Naive thymus-derived CD8-positive, alpha-beta T cell (primary cell): ENCODE measurements around the gene ANAPC4. TPM values are rescaled to one million over a fixed set of nuclear protein-coding genes. Genes with fewer than 3 reads are reported as not detected.
A peak's percentile ranks its signal among the peaks of the same experiment; 100 is the strongest.
"Not testable (repeated sequence)": the region's sequence is repeated elsewhere in the genome, so short reads cannot be mapped to it uniquely, and the experiment has no call there.

Experiments used
- ATAC-seq, 2 donors: fragments of 150-1000 bp; cut with Tn5 transposase in 1 of 2; sonication (Bioruptor Pico), chemical (Tn5 transposase) in 1 of 2; 1 replicate in 1 of 2; 2 replicates in 1 of 2; pipeline ENCODE4 v1.10.0; 2021; ENCODE audit warnings: mild to moderate bottlenecking in 2 of 2, moderate library complexity in 2 of 2
- POLR2A ChIA-PET: fragments of 350-600 bp; sonication (Branson Sonifier 250); formaldehyde crosslinking; loops from one replicate; lab custom pipeline; 2021; ENCODE audit warnings: antibody characterized with exemption; lab: Charles Lee
- DNase-seq, 10 donors: peaks; one replicate each; pipeline versions ENCODE4 v3.0.0 to v3.0.0-alpha.2; 2020 to 2022
- H3K27ac Mint-ChIP-seq, 10 donors: one replicate each; pipeline ENCODE4 v1.8.0; 2020 to 2022; ENCODE audit warnings: mild to moderate bottlenecking in 10 of 10, mixed read lengths in 10 of 10, moderate library complexity in 4 of 10, inconsistent platforms in 1 of 10
- H3K27me3 Mint-ChIP-seq, 5 donors: one replicate each; pipeline ENCODE4 v1.8.0; 2021 to 2022; ENCODE audit warnings: mixed read lengths in 5 of 5
- H3K36me3 Mint-ChIP-seq, 3 donors: one replicate each; pipeline ENCODE4 v1.8.0; 2020 to 2022; ENCODE audit warnings: mixed read lengths in 3 of 3, mild to moderate bottlenecking in 2 of 3, inconsistent platforms in 1 of 3
- H3K4me1 Mint-ChIP-seq, 4 donors: one replicate each; pipeline ENCODE4 v1.8.0; 2021 to 2022; ENCODE audit warnings: mixed read lengths in 4 of 4
- H3K4me3 Mint-ChIP-seq, 10 donors: one replicate each; pipeline ENCODE4 v1.8.0; 2020 to 2022; ENCODE audit warnings: mild to moderate bottlenecking in 10 of 10, mixed read lengths in 10 of 10, moderate library complexity in 6 of 10, inconsistent platforms in 1 of 10
- H3K9me3 Mint-ChIP-seq, 9 donors: one replicate each; pipeline ENCODE4 v1.8.0; 2020 to 2022; ENCODE audit warnings: mixed read lengths in 9 of 9, mild to moderate bottlenecking in 3 of 9, inconsistent platforms in 1 of 9, moderate library complexity in 1 of 9
- polyA plus RNA-seq, 3 donors: library from polyadenylated mRNA; unstranded; fragments of 300-500 nt; fragmentation: Illumina TruSeq; gene quantifications; one replicate each; pipeline ENCODE4 v1.2.3, GENCODE V29; 2021
- total RNA-seq, 8 experiments: library from RNA in 2 of 8; stranded (reverse) in 2 of 8; gene quantifications; one replicate each; pipeline ENCODE4 v1.2.3 and lab custom pipeline; 2021 to 2026

The ANAPC4 gene, protein sequence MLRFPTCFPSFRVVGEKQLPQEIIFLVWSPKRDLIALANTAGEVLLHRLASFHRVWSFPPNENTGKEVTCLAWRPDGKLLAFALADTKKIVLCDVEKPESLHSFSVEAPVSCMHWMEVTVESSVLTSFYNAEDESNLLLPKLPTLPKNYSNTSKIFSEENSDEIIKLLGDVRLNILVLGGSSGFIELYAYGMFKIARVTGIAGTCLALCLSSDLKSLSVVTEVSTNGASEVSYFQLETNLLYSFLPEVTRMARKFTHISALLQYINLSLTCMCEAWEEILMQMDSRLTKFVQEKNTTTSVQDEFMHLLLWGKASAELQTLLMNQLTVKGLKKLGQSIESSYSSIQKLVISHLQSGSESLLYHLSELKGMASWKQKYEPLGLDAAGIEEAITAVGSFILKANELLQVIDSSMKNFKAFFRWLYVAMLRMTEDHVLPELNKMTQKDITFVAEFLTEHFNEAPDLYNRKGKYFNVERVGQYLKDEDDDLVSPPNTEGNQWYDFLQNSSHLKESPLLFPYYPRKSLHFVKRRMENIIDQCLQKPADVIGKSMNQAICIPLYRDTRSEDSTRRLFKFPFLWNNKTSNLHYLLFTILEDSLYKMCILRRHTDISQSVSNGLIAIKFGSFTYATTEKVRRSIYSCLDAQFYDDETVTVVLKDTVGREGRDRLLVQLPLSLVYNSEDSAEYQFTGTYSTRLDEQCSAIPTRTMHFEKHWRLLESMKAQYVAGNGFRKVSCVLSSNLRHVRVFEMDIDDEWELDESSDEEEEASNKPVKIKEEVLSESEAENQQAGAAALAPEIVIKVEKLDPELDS
- total RNA-seq (10 to 100 TPM; 54.9 to 55.8 TPM), polyA plus RNA-seq (10 to 100 TPM; 16.3 to 19.1 (median 17.6) TPM), total RNA-seq (lab: John Stamatoyannopoulos, UW) (60.5 to 92.1 (median 66.5) reads per million in 6 experiments)

DNA sequence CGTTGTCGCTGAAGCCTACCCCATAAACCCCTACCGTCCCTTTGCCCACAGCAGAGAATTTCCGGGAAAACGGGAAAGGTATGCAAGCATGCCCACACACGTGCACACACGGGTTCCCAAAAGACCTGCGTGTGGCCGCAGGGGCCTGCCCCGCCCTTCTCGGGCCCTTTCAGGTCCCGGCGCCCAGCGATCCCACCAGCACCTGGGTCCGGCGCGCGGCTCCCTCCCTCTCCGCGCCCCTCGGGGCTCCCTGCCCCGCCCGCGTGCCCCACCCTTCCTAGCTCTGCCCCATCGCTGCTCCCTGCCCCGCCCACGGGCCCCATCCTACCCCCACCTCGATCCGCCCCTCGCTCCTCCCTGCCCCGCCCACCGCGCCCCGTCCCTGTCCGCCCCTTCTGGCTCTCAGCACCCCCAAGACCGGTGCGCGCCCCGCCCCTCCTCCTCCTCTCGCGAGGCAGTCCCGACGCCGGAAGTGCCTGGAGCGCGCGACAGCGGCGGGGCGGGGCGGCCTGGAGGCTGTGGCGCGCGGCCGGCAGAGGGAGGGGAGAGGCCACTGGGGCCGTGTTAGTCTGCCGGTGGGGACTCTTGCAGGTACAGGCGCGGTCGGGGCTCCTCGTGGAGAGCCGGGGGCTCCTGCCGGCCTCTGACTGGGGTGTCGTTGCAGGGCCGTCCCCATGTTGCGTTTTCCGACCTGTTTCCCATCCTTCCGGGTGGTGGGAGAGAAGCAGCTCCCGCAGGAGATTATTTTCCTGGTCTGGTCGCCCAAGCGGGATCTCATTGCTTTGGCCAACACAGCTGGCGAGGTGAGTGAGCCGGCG, at the start of gene ANAPC4:
TSS of gene ANAPC4 (plus strand) at position 510 of the 818 bp plus-strand sequence. CDS start at position 675, 165 bp downstream.
- Mint-ChIP-seq H3K36me3 (peaks cover 0 to 14% (median 0%) of the 10 kb centered on the region in 3 donors), H3K9me3 (no peaks in the 10 kb centered on the region), H3K27ac (peak within 1 kb of the TSS in 9 of 10 donors; percentile 53 to 92 (median 83)), H3K4me1 (peaks cover 0 to 17% (median 7%) of the 10 kb centered on the region in 4 donors), H3K27me3 (no peaks in the 10 kb centered on the region), H3K4me3 (peak within 1 kb of the TSS in 1 of 10 donors; percentile 77)
- DNase-seq (peak; percentile 86 to 99 (median 95)), ATAC-seq (peak; percentile 90 to 93)
- POLR2A ChIA-PET, result interaction anchor here (0.6 to 1.9 kb wide), 7 partner anchors 9 to 217 kb away, joined by 3 to 11 read pairs (median 3); partner anchors contain the start of gene ZCCHC4

DNA sequence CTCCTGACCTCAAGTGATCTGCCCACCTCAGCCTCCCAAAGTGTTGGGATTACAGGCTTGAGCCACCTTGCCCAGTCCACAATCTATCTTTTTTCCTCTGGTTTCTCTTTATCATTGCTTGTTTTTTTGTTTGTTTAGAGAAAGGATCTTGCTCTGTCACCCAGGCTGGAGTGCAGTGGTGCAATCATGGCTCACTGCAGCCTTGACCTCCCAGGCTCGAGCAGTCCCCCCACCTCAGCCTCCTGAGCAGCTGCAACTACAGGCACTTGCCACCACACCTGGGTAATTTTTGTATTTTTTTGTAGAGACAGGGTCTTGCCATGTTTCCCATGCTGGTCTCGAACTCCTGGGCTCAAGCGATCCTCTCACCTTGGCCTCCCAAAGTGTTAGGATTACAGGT, 48.6 kb upstream of the ANAPC4 start:
- Mint-ChIP-seq H3K4me1 (peaks cover 6 to 27% (median 15%) of the 10 kb centered on the region in 4 donors), H3K27ac (peak overlapping the region in 1 of 10 donors; percentile 31)
- POLR2A ChIA-PET, result not testable (repeated sequence)

DNA sequence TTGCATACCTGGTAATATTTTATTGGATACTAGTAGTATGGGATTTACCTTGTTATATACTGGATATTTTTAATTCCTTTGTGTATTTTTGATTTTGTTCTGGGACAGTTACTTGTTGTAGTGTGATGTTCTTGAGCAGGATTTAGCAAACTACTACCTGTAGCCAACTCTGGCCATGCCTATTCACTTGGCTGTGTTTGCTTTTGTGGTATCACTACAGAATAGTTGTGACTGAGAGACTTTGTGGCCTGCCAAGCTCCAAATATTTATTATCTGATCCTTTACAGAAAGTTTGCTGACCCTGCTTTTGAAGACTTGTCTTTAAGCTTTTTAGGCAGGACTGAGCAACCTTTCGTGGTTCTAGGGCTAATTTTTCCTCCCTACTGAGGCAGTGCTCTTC, 46.7 kb upstream of the ANAPC4 start:
- H3K9me3 Mint-ChIP-seq, result no peaks in the 10 kb centered on the region
- no peak for ATAC-seq

More for the DNA sequence above, 48.6 kb upstream of the ANAPC4 start:
- H3K27me3 Mint-ChIP-seq, DNase-seq, H3K9me3 Mint-ChIP-seq, ATAC-seq: not testable (repeated sequence)
- peak overlapping the region in 1 of 10 donors; percentile 54 for H3K4me3 Mint-ChIP-seq
- H3K36me3 Mint-ChIP-seq, result peaks cover 0 to 30% (median 5%) of the 10 kb centered on the region in 3 donors

DNA sequence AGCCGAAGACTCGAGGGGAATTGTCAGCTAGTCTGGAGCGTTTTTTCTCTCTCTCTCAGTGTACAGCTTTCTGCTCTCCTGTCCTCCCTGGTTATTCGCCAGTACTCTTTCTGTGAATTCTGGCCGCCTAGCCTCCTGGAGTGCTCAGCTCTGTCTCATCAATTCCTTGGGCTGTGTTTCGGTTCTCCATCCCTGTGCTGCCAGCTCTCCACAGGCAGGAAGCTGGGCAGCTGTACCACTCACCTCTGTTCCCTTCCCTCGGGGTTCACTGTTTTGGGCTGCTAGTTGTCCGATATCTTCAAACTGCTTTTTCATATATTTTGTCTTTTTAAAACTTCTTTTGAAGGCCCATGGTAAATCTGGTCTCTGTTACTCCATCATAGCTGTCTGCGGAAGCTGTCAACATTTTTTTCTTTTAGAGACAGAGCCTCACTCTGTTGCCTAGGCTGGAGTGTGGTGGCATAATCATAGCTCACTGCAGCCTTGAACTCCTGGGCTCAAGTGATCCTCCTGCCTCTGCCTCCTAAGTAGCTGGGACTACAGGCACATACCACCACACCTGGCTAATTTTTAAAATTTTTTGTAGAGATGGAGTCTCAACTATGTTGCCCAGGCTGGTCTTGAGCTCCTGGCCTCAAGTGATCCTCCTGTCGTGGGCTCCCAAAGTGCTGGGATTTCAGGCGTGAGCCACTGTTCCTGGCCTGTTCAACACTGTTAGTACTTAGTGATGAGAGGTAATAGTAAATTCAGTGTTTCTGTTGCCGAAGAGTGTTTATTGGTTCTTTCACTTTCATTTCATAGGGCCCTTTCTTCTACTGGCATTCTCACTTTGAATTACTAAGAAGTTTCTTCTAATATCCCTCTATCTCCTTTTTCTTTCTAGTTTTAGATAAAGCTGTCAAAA, 45.9 kb upstream of the ANAPC4 start:
- ATAC-seq, result no peak
- Mint-ChIP-seq H3K4me3 (peak overlapping the region; percentile 21 to 88 (median 70)), H3K27ac (peak overlapping the region; percentile 16 to 94 (median 88)), H3K9me3 (no peaks in the 10 kb centered on the region), H3K27me3 (no peaks in the 10 kb centered on the region), H3K4me1 (peaks cover 4 to 24% (median 15%) of the 10 kb centered on the region in 4 donors), H3K36me3 (peaks cover 0 to 31% (median 12%) of the 10 kb centered on the region in 3 donors)
- no peak for DNase-seq
- POLR2A ChIA-PET, result no interaction called here

More for the DNA sequence above, 46.7 kb upstream of the ANAPC4 start:
- Mint-ChIP-seq H3K27me3 (no peaks in the 10 kb centered on the region), H3K4me3 (peak overlapping the region in 1 of 10 donors; percentile 6), H3K27ac (peak overlapping the region in 4 of 10 donors; percentile 31 to 94 (median 63)), H3K36me3 (peaks cover 0 to 35% (median 13%) of the 10 kb centered on the region in 3 donors), H3K4me1 (peaks cover 6 to 27% (median 15%) of the 10 kb centered on the region in 4 donors)
- POLR2A ChIA-PET, result no interaction called here
- no peak for DNase-seq

DNA sequence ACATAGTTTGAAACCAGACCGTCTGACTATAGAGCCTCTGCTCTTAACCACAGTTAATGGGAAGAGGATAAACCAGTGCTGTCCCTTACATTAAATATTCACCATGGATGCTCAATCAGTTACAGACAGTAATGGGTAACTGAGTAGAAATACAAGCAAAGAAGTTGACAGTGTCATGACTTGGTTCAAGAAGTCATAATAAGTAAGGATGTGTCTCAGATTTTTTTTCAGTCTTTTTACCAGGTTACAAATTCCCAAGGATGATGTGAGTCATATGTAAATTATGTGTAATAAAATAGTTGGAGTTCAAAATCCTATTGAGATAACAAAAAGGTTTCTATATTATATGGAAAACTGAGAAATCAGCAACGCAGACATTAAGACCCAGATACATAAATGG, 33.4 kb upstream of the ANAPC4 start:
- Mint-ChIP-seq H3K9me3 (no peaks in the 10 kb centered on the region), H3K27ac (no peak overlapping the region)

DNA sequence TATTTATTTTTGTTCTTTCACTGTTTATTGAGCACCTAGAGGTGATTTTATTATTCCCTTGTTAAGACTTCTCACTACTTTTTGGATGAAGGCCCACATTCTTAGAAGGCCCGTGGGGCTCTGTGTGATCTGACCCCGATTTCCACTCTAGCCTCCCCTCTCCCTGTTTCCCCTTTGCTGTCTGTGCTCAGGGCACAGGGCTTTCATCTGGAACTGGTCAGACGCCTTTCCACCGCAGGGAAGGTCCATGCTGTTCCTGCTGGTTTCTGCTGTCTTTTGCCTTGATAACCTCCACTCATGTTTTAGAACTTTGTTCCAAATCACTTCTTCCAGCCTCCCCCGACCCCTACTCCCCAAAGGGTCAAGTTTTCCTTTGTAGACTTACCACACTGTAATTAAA, 31.3 kb upstream of the ANAPC4 start:
- Mint-ChIP-seq H3K9me3 (no peaks in the 10 kb centered on the region), H3K27me3 (no peaks in the 10 kb centered on the region), H3K4me3 (no peak overlapping the region), H3K4me1 (peaks cover 0 to 7% (median 2%) of the 10 kb centered on the region in 4 donors), H3K27ac (peak overlapping the region in 2 of 10 donors; percentile 11 to 52), H3K36me3 (peaks cover 0 to 56% (median 14%) of the 10 kb centered on the region in 3 donors)
- POLR2A ChIA-PET, result no interaction called here
- no peak for ATAC-seq
- no peak for DNase-seq

More for the DNA sequence above, 33.4 kb upstream of the ANAPC4 start:
- DNase-seq (no peak), ATAC-seq (no peak)
- Mint-ChIP-seq H3K27me3 (no peaks in the 10 kb centered on the region), H3K4me1 (peaks cover 0 to 9% (median 2%) of the 10 kb centered on the region in 4 donors), H3K4me3 (no peak overlapping the region), H3K36me3 (peaks cover 0 to 63% (median 18%) of the 10 kb centered on the region in 3 donors)
- POLR2A ChIA-PET, result no interaction called here

DNA sequence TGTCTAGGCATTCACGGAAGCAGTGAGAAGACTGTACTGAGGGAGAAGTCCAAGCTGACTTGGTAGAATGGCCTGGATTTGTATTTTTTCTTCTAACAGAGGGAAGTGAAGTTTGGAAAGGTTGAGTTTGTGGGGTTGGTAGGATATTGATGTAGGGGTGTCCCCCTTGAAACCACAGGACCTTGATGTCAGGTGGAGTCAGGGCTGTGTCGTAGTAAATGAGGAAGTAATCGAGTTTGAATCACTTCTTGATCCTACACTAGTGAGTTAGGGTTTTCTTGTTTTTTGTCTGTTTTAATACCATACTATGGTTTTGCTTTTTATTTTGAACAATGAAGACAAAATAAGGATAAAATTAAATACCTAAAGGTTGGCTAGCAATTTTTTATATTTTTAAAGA, 30.1 kb upstream of the ANAPC4 start:
- POLR2A ChIA-PET, result no interaction called here
- Mint-ChIP-seq H3K9me3 (no peaks in the 10 kb centered on the region), H3K4me3 (no peak overlapping the region), H3K27ac (peak overlapping the region in 5 of 10 donors; percentile 1 to 83 (median 34)), H3K36me3 (peaks cover 0 to 57% (median 11%) of the 10 kb centered on the region in 3 donors), H3K27me3 (no peaks in the 10 kb centered on the region), H3K4me1 (peaks cover 0 to 4% (median 2%) of the 10 kb centered on the region in 4 donors)
- ATAC-seq, result no peak
- DNase-seq, result no peak

DNA sequence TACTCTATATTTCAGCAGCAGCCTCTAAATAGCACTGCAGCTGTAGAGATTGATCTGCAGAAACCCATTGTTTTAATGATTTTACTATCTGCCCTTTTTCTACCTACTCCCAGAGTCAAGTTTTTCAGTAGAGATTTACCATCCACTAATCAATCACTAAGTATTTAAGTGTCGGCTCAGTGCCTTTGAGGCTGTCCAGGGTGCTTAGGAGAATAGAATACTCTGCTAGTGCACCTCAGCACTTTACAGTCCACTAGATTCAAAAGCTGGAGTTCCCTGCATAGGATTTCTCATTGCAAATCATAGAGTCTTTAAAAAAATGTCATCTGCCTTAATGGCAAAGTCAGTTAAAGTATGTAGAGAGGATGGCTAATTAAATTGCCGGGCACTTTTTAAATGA, 29.6 kb upstream of the ANAPC4 start:
- DNase-seq (no peak), ATAC-seq (no peak)
- POLR2A ChIA-PET, result no interaction called here
- no peak overlapping the region for H3K27ac Mint-ChIP-seq
- H3K4me1 Mint-ChIP-seq, result peaks cover 0 to 4% (median 2%) of the 10 kb centered on the region in 4 donors
- peaks cover 0 to 59% (median 12%) of the 10 kb centered on the region in 3 donors for H3K36me3 Mint-ChIP-seq
- H3K9me3 Mint-ChIP-seq, result no peaks in the 10 kb centered on the region
- no peaks in the 10 kb centered on the region for H3K27me3 Mint-ChIP-seq
- H3K4me3 Mint-ChIP-seq, result no peak overlapping the region

DNA sequence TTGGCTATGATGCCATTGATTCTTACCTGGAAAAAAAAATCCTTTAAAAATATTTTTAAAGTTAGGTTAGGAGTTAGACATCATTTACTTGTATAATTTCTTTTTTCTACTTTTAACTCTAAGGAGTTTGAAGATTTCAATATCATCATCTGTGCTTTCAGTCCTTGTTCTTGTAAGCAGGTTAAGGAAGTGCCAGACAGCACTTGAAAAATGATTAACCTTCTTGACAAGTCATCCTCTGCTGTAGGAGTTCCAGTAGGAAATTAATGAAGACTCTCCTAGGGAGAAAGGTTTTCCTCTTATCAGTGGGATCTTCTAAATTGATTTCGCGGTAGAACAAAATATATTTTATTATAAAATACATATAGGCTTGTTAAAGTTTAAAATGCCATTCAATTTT, 29.1 kb upstream of the ANAPC4 start:
- POLR2A ChIA-PET, result no interaction called here
- Mint-ChIP-seq H3K36me3 (peaks cover 0 to 59% (median 14%) of the 10 kb centered on the region in 3 donors), H3K27me3 (no peaks in the 10 kb centered on the region), H3K9me3 (no peaks in the 10 kb centered on the region), H3K4me1 (peaks cover 0 to 4% (median 2%) of the 10 kb centered on the region in 4 donors), H3K27ac (no peak overlapping the region), H3K4me3 (no peak overlapping the region)
- ATAC-seq (no peak), DNase-seq (no peak)

DNA sequence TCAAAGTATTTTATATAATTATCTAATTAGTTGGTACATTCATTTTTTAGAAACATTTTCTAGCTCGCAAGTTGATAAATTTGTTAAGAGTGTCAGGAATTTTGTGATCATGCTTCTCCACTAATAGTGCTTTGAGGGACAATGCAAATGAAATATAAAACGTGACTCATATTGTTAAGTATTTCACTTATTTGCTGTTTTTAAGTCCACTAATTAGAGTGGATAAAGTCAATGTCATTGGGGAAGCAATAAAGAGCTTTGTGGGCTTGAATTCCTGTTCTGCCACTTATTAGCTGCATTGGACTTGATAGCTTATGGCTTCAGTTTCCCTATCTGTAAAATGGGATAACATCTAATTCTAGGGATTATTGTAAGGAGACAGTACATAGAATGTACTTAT, 26.5 kb upstream of the ANAPC4 start:
- H3K27ac Mint-ChIP-seq, result no peak overlapping the region
- ATAC-seq (no peak), DNase-seq (no peak)
- H3K4me1 Mint-ChIP-seq, result peaks cover 0 to 4% (median 2%) of the 10 kb centered on the region in 4 donors
- H3K36me3 Mint-ChIP-seq, result peaks cover 0 to 58% (median 9%) of the 10 kb centered on the region in 3 donors
- H3K27me3 Mint-ChIP-seq, result no peaks in the 10 kb centered on the region
- H3K4me3 Mint-ChIP-seq, result no peak overlapping the region
- no peaks in the 10 kb centered on the region for H3K9me3 Mint-ChIP-seq
- POLR2A ChIA-PET, result no interaction called here
